Measurements from ENCODE around the gene MLLT3.

The MLLT3 gene

DNA sequence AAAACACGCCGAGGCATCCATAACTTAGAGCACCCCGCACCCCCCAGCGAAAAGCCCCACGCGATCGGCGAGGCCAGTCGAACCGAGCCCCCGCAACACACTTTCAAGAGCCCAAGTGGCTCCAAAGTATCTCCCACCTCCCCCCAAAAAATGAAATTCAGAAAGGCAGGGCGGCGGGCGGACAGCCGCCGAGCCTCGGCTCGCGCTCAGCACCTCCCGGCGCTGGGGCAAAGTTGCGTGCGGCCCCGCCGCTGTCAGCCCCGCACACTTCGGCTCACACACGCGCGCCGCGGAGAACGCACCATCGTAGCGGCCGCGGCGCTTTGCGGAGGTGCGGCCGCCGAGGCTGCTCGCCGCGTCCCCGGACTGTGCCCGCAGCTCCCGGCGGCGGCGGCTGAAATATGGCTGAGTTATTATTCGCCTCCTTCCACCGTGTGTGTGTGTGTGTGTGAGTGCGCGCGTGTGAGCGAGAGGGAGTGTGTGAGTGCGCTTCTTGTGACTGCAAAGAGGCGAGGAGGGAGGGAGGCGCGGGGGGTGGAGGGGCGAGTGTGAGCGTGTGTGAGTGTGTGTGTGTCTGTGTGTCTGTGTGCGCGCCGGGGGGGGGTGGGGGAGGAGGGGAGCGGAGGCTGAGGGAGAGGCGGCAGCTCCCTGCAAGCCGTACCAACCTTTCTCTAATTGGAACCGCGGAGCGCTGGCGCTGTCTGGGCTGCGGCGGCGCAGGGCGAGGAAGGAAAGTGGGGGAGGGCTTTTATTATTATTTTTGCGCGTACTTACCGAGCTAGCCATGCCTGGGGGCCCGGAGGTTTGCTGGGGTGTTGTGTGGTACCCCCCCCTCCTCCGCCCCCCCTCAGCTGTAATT lies 599 bp downstream of the MLLT3 start:
- TF ChIP-seq, protein P1, sequence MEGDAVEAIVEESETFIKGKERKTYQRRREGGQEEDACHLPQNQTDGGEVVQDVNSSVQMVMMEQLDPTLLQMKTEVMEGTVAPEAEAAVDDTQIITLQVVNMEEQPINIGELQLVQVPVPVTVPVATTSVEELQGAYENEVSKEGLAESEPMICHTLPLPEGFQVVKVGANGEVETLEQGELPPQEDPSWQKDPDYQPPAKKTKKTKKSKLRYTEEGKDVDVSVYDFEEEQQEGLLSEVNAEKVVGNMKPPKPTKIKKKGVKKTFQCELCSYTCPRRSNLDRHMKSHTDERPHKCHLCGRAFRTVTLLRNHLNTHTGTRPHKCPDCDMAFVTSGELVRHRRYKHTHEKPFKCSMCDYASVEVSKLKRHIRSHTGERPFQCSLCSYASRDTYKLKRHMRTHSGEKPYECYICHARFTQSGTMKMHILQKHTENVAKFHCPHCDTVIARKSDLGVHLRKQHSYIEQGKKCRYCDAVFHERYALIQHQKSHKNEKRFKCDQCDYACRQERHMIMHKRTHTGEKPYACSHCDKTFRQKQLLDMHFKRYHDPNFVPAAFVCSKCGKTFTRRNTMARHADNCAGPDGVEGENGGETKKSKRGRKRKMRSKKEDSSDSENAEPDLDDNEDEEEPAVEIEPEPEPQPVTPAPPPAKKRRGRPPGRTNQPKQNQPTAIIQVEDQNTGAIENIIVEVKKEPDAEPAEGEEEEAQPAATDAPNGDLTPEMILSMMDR (conservative IDR thresholded peaks at IDR 0.05; ENCODE audit: control insufficient read depth, insufficient read depth, low read depth, low read length) = no peak
- peak overlapping the region; percentile 82 for H3K4me3 ChIP-seq (ENCODE audit: control insufficient read depth, low read depth, low read length)
- DNase-seq (ENCODE audit: low read depth) = peak; percentile 57

DNA sequence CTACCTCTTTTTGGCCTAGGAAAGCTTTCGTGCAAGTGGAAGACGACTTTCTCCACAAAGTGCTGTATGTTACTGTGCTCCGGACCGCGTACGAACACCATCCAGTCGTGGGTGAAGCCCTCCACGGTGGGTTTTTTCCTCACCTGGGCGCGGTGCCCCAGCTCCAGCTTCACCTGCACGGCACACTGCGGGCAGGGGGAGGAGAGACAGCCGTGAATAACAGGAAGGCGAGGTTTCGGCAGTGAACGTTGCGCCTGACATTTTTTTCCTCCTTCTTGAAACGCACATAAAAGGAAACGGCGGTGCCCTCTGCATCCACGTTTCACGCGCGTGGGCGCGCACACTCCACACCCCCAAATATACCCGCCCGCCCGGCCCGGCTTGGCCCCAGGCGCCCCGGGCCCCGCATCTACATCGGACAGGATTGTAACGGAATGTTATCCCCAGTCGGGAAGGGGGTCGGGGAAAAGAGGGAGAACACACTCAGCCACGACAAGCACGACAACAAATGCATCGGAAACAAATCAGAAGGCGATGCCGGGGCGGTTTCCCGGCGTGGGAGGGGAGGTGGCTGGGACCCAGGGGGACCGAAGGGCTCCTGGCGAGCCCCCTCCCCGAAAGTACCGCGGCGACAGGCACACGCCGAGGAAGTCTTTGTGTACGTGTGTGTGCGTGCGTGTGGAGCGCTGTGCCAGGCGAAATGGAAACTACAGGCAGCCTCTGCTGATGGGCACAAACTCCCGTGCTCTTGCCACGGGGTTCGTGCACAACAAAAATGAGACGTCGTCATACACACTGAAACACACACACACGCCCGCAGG lies 1.4 kb downstream of the MLLT3 start:
- TF ChIP-seq, protein P1 (conservative IDR thresholded peaks at IDR 0.05; ENCODE audit: control insufficient read depth, insufficient read depth, low read depth, low read length) = no peak
- DNase-seq (ENCODE audit: low read depth) = peak; percentile 27
- H3K4me3 ChIP-seq (ENCODE audit: control insufficient read depth, low read depth, low read length) = peak overlapping the region; percentile 82

DNA sequence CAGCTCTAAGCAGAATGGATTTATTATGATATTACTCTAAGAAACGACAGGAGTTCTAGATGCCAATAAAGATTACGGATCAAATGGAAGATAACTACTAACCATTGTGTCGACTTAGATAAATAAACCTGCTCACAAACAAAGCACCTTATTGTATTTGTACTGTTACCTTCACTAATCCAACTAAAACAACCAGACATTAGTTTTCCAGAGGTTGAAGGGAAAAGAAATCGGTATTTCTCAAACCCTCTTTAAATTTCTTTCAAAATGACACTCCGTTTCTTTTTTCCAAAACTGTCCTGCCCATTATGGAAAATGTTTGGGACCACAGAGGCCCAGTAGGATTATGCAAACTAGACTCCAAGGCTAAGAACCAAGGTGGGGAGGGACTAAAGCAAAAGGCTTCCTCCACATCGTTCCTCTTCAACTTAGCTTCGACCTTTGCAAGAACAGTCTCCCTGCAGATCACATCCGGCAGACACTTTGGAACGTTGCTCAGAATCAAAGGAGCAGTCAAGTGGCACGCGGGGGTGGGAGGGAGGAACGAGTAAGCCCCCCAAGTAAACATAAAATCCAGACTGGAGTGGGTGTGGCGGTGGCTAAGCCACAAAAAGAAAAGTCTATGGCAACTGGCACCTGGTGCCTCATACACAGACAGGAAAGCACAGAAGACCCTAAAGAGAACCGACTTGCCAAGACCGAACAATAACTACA lies 2.7 kb downstream of the MLLT3 start:
- DNase-seq (ENCODE audit: low read depth) = no peak
- TF ChIP-seq, protein P1 (conservative IDR thresholded peaks at IDR 0.05; ENCODE audit: control insufficient read depth, insufficient read depth, low read depth, low read length) = no peak
- peak overlapping the region; percentile 82 for H3K4me3 ChIP-seq (ENCODE audit: control insufficient read depth, low read depth, low read length)

DNA sequence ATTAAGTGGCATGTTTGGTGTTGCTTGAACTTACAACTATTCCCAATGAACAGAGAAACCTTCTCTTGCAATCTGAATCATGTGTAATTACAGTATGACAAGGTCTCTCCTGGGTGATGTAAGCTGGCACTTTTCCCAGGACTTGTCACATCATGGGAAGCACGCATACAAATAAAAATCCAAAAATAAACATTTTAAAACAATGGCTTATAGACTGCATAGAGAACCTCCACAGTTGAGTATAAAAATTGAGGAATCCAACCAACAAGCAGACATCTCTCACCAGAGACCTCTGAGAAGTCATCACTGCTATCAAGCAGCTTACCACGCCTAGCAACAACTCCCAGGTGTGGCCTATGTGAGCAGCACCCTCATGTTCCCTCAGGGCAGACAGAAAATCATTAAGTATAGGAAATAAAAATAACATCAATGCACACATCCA lies 3.9 kb downstream of the MLLT3 start:
- peak; percentile 83 for DNase-seq (ENCODE audit: low read depth)
- TF ChIP-seq, protein P1 (conservative IDR thresholded peaks at IDR 0.05; ENCODE audit: control insufficient read depth, insufficient read depth, low read depth, low read length) = no peak
- H3K4me3 ChIP-seq (ENCODE audit: control insufficient read depth, low read depth, low read length) = no peak overlapping the region

DNA sequence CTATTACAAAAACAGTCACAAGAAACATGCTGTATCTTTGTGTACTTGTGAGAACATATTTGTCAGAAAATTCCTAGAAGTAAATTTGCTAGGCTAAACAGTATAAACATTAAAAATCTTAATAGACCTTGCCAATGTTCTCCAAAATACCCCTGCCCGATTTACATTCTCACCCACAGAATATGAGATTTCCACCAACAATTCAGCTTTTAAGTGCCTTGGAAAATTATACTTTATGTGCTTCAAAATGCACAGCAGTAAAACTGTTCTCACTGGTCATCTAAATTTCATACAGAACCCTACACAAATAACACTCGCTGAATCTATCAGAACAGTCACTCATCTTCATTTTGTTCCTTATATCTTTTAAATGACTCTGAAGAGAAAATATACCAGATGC lies 5.5 kb downstream of the MLLT3 start:
- H3K4me3 ChIP-seq (ENCODE audit: control insufficient read depth, low read depth, low read length) = no peak overlapping the region
- DNase-seq (ENCODE audit: low read depth) = no peak
- TF ChIP-seq, protein P1 (conservative IDR thresholded peaks at IDR 0.05; ENCODE audit: control insufficient read depth, insufficient read depth, low read depth, low read length) = no peak

DNA sequence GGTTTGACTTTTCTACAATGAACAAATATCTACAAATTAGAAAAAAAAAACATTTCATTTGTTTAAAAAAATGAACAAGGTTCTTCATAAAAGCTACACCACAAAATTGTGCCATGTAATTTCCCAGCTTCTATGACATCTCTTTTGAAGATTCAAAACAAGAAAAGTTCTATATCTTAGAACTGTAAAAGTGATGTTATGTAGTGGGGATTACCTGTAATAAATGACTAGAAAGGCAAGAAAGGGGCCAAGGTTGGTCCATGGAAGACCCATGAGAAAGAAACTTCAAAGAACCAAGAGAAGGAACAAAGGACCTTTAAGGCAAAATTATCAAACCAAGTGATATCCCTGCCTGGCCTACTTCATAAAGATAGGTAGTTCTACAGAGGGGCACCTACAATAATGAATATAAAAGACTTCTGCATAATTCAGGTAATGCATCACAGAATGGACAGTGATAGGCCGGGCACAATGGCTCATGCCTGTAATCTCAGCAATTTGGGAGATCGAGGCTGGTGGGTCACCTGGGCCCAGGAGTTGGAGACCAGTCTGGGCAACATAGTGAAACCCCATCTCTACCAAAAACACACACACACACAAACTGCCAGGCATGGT lies 7.6 kb downstream of the MLLT3 start:
- TF ChIP-seq, protein P1 (conservative IDR thresholded peaks at IDR 0.05; ENCODE audit: control insufficient read depth, insufficient read depth, low read depth, low read length) = no peak
- DNase-seq (ENCODE audit: low read depth) = no peak
- H3K4me3 ChIP-seq (ENCODE audit: control insufficient read depth, low read depth, low read length) = no peak overlapping the region

Data from fibroblast of mammary gland (primary cell).